ENCODE data around the gene SDC1. TPM values are rescaled to one million over a fixed set of nuclear protein-coding genes. Genes with fewer than 3 reads are reported as not detected.

Gene SDC1
- total and polyA plus RNA-seq, 8 donors: 16.0 to 140 (median 45.0) TPM

GRCh38 chr2:20229322-20230113 is 4.6 kb upstream of the SDC1 start:
- Histone ChIP-seq H3K36me3 (no peaks in the 10 kb centered on the region), H3K4me1 (peaks cover 7 to 18% (median 16%) of the 10 kb centered on the region in 4 donors), H3K27ac (no peak overlapping the region), H3K27me3 (peaks cover 0 to 25% (median 0%) of the 10 kb centered on the region in 3 donors), H3K4me3 (no peak overlapping the region), H3K9me3 (no peaks in the 10 kb centered on the region)
- 82 to 88% (median 85%) methylated on average over 8 of the region's 8 CpGs for WGBS, 5 donors
- DNase-seq: no peak
- no peak for TF ChIP-seq POLR2A (IDR thresholded peaks at IDR 0.05)
- TF ChIP-seq POLR2AphosphoS5 (IDR thresholded peaks at IDR 0.05): no peak
- TF ChIP-seq CTCF (IDR thresholded peaks at IDR 0.05): no peak
- TF ChIP-seq EP300 (IDR thresholded peaks at IDR 0.05): no peak
- intact Hi-C loops (cut with DNase I; ENCODE audit: low total_unique reads): loop anchor here (10.0 kb wide), 1 partner anchor 95 kb away; no protein-coding TSS in a partner anchor

- Histone ChIP-seq H3K27ac (no peak overlapping the region), H3K9me3 (no peaks in the 10 kb centered on the region), H3K4me3 (no peak overlapping the region), H3K27me3 (peaks cover 0 to 40% (median 0%) of the 10 kb centered on the region in 3 donors), H3K4me1 (peaks cover 16 to 33% (median 29%) of the 10 kb centered on the region in 4 donors), H3K36me3 (no peaks in the 10 kb centered on the region)
- intact Hi-C loops (cut with DNase I; ENCODE audit: low total_unique reads): loop anchor here (10.0 kb wide), 1 partner anchor 93 kb away; no protein-coding TSS in a partner anchor
- no peak for DNase-seq
- TF ChIP-seq POLR2A (IDR thresholded peaks at IDR 0.05) (no peak), EP300 (IDR thresholded peaks at IDR 0.05) (no peak), CTCF (IDR thresholded peaks at IDR 0.05) (no peak), POLR2AphosphoS5 (IDR thresholded peaks at IDR 0.05) (no peak)
- 85 to 95% (median 93%) methylated on average over 10 of the region's 10 CpGs for WGBS, 5 donors
These were observed 3.1 kb upstream of the SDC1 start for GRCh38 chr2:20227894-20228505.

GRCh38 chr2:20226152-20226545 is 1.2 kb upstream of the SDC1 start:
- peaks cover 26 to 50% (median 44%) of the 10 kb centered on the region in 4 donors for H3K4me1 ChIP-seq
- 89 to 92% (median 90%) methylated on average over 8 to 14 of the region's 14 CpGs for WGBS, 5 donors
- H3K36me3 ChIP-seq: no peaks in the 10 kb centered on the region
- intact Hi-C loops (cut with DNase I; ENCODE audit: low total_unique reads): loop anchor here (10.0 kb wide), 1 partner anchor 91 kb away; no protein-coding TSS in a partner anchor
- peaks cover 0 to 48% (median 0%) of the 10 kb centered on the region in 3 donors for H3K27me3 ChIP-seq
- DNase-seq: no peak
- H3K4me3 ChIP-seq: peak overlapping the region in 1 of 4 donors; percentile 73
- TF ChIP-seq EP300 (IDR thresholded peaks at IDR 0.05): no peak
- no peak for TF ChIP-seq POLR2A (IDR thresholded peaks at IDR 0.05)
- TF ChIP-seq POLR2AphosphoS5 (IDR thresholded peaks at IDR 0.05): no peak
- no peak for TF ChIP-seq CTCF (IDR thresholded peaks at IDR 0.05)
- H3K27ac ChIP-seq: peak overlapping the region in 3 of 5 donors; percentile 88 to 92 (median 91)
- no peaks in the 10 kb centered on the region for H3K9me3 ChIP-seq
